GM21367 (cell line): Measurements from ENCODE around the gene SEMA3A.

Experiments used
- ATAC-seq: cut with Tn5 transposase; IDR thresholded peaks from one replicate; pipeline ENCODE4 v1.9.1; 2021; ENCODE audit not compliant: unreplicated experiment

SEMA3A gene

GRCh38 chr7:84113286-84113685 is 81.3 kb downstream of the SEMA3A start:
- no peak for ATAC-seq

- ATAC-seq, result no peak
Measured at GRCh38 chr7:84112771-84113170, 81.8 kb downstream of the SEMA3A start.

- no peak for ATAC-seq
Measured at GRCh38 chr7:84111842-84112241, 82.7 kb downstream of the SEMA3A start.

GRCh38 chr7:84110400-84110799 is 84.2 kb downstream of the SEMA3A start:
- no peak for ATAC-seq

GRCh38 chr7:84108787-84109186 is 85.8 kb downstream of the SEMA3A start:
- no peak for ATAC-seq

GRCh38 chr7:84108119-84108518 is 86.5 kb downstream of the SEMA3A start:
- ATAC-seq, result no peak

- no peak for ATAC-seq
Measured at GRCh38 chr7:84107259-84107658, 87.3 kb downstream of the SEMA3A start.

- no peak for ATAC-seq
Measured at GRCh38 chr7:84106291-84106690, 88.3 kb downstream of the SEMA3A start.

GRCh38 chr7:84105586-84105985 is 89.0 kb downstream of the SEMA3A start:
- no peak for ATAC-seq

- ATAC-seq, result no peak
Measured at GRCh38 chr7:84104826-84105225, 89.8 kb downstream of the SEMA3A start.

- no peak for ATAC-seq
Measured at GRCh38 chr7:84102213-84102612, 92.4 kb downstream of the SEMA3A start.

- no peak for ATAC-seq
Measured at GRCh38 chr7:84100866-84101265, 93.7 kb downstream of the SEMA3A start.

GRCh38 chr7:84095971-84096370 is 98.6 kb downstream of the SEMA3A start:
- no peak for ATAC-seq

- ATAC-seq, result no peak
Measured at GRCh38 chr7:84092207-84092606, 102.4 kb downstream of the SEMA3A start.

- ATAC-seq, result no peak
Measured at GRCh38 chr7:84091318-84091717, 103.3 kb downstream of the SEMA3A start.

GRCh38 chr7:84088802-84089201 is 105.8 kb downstream of the SEMA3A start:
- no peak for ATAC-seq

GRCh38 chr7:84085998-84086397 is 108.6 kb downstream of the SEMA3A start:
- ATAC-seq, result no peak

GRCh38 chr7:84085147-84085546 is 109.4 kb downstream of the SEMA3A start:
- ATAC-seq, result no peak

- no peak for ATAC-seq
Measured at GRCh38 chr7:84083846-84084245, 110.7 kb downstream of the SEMA3A start.

GRCh38 chr7:84081973-84082522 is 112.5 kb downstream of the SEMA3A start:
- ATAC-seq, result no peak

GRCh38 chr7:84077336-84077735 is 117.3 kb downstream of the SEMA3A start:
- no peak for ATAC-seq

GRCh38 chr7:84076219-84076618 is 118.4 kb downstream of the SEMA3A start:
- no peak for ATAC-seq

- no peak for ATAC-seq
Measured at GRCh38 chr7:84073186-84073875, 121.3 kb downstream of the SEMA3A start.
